ENCODE data around the gene SLC9A9. TPM values are rescaled to one million over a fixed set of nuclear protein-coding genes. Genes with fewer than 3 reads are reported as not detected.

Gene SLC9A9
- total RNA-seq, 2 experiments from 2014 or later: 12.2 TPM

DNA sequence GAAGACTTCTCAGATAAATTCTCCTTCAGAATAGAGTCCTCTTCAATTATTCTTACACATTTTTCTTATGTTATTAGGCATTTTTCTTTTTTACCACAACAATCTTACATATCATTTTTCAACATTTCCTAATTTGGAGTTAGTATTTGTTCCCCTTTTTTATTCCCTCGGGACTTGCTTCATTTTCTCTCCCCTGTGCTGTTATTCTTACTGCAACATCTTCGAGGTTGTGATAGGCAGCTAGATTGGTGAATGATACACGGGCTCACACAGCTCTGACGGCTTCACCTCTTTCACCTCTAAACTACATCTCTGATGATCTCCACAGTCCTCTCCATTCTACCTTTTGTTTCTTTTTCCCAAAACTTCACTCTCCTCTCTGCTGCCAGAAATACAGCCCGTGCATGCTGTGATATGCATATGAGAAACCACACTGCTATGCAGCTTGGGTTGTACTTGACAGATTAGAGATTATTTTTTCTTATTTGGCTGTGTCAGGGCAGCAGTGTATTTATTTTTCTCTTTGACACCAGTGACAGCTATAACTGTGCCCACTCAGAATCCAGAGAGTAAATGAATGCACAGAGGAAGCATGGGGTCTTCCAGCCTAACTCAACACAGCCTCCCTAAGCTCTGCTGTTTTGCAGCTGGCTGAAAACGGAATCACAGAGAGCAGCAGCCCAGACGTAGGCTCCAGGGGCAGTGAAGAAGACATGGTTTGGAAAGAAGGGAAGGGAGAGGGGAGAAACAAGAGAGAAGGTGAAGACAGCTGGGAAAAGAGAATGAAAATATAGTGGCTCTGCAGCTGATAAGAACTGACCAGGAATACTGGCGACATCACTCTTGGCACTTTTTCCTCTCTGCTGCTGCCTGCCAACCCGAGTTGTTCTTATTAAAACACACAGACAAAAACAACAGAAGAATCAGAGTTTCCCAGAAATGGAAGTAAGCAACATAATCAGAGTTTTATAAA lies 61.8 kb downstream of the SLC9A9 start:
- Histone ChIP-seq H3K9me3 (ENCODE audit: control insufficient read depth in 1 of 2, insufficient read depth in 1 of 2, low read length in 2 of 2) (no peaks in the 10 kb centered on the region), H3K36me3 (ENCODE audit: insufficient read depth, low read length) (no peaks in the 10 kb centered on the region), H3K4me1 (ENCODE audit: insufficient read depth, low read length) (no peaks in the 10 kb centered on the region), H3K27me3 (ENCODE audit: control insufficient read depth in 1 of 2, insufficient read depth in 2 of 2, low read length in 2 of 2) (no peaks in the 10 kb centered on the region), H3K4me3 (ENCODE audit: low read length) (no peak overlapping the region), H3K27ac (ENCODE audit: low read depth in 1 of 2, low read length in 2 of 2) (no peak overlapping the region)
- CTCF ChIA-PET: no interaction called here
- POLR2A ChIA-PET: no interaction called here
- no peak for ATAC-seq (ENCODE audit: poor library complexity)
- Mint-ChIP-seq H3K9me3 (no peaks in the 10 kb centered on the region), H3K27ac (no peak overlapping the region), H3K4me3 (no peak overlapping the region), H3K36me3 (ENCODE audit: low read depth) (peaks cover 24% of the 10 kb centered on the region), H3K27me3 (no peaks in the 10 kb centered on the region), H3K4me1 (ENCODE audit: low read depth) (no peaks in the 10 kb centered on the region)
- intact Hi-C loops (cut with DNase I, micrococcal nuclease): no loop called here
- no peak for DNase-seq
- TF ChIP-seq, protein P1, sequence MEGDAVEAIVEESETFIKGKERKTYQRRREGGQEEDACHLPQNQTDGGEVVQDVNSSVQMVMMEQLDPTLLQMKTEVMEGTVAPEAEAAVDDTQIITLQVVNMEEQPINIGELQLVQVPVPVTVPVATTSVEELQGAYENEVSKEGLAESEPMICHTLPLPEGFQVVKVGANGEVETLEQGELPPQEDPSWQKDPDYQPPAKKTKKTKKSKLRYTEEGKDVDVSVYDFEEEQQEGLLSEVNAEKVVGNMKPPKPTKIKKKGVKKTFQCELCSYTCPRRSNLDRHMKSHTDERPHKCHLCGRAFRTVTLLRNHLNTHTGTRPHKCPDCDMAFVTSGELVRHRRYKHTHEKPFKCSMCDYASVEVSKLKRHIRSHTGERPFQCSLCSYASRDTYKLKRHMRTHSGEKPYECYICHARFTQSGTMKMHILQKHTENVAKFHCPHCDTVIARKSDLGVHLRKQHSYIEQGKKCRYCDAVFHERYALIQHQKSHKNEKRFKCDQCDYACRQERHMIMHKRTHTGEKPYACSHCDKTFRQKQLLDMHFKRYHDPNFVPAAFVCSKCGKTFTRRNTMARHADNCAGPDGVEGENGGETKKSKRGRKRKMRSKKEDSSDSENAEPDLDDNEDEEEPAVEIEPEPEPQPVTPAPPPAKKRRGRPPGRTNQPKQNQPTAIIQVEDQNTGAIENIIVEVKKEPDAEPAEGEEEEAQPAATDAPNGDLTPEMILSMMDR (IDR thresholded peaks at IDR 0.05): no peak

DNA sequence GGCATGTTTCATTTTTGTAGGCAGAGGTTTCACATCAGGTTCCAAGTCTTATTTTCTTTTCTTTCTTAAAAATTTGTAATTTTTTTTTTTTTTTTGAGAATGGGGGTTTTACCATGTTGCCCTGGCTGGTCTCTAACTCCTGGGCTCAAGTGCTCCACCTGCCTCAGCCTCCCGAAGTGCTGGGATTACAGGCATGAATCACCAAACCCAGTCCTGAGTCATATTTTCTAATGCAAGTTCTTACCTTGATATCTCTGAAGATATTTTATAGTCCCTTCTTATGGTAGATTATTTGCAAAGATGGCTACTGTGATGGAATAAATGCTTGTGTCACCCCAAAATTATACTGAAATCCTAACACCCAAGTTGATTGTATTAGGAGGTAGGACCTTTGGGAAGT lies 63.8 kb downstream of the SLC9A9 start:
- H3K36me3 Mint-ChIP-seq (ENCODE audit: low read depth): peaks cover 7% of the 10 kb centered on the region
- H3K4me3 Mint-ChIP-seq: no peak overlapping the region
- ATAC-seq (ENCODE audit: poor library complexity): no peak
- Histone ChIP-seq H3K36me3 (ENCODE audit: insufficient read depth, low read length) (no peaks in the 10 kb centered on the region), H3K27ac (ENCODE audit: low read depth in 1 of 2, low read length in 2 of 2) (no peak overlapping the region), H3K9me3 (ENCODE audit: control insufficient read depth in 1 of 2, insufficient read depth in 1 of 2, low read length in 2 of 2) (no peaks in the 10 kb centered on the region), H3K4me1 (ENCODE audit: insufficient read depth, low read length) (no peaks in the 10 kb centered on the region), H3K4me3 (ENCODE audit: low read length) (no peak overlapping the region), H3K27me3 (ENCODE audit: control insufficient read depth in 1 of 2, insufficient read depth in 2 of 2, low read length in 2 of 2) (no peaks in the 10 kb centered on the region)
- TF ChIP-seq, protein P1 (IDR thresholded peaks at IDR 0.05): no peak
- H3K9me3 Mint-ChIP-seq: no peaks in the 10 kb centered on the region
- DNase-seq: no peak
- no peaks in the 10 kb centered on the region for H3K27me3 Mint-ChIP-seq
- H3K27ac Mint-ChIP-seq: no peak overlapping the region
- H3K4me1 Mint-ChIP-seq (ENCODE audit: low read depth): no peaks in the 10 kb centered on the region
- intact Hi-C loops (cut with DNase I, micrococcal nuclease): no loop called here
- POLR2A ChIA-PET: no interaction called here
- CTCF ChIA-PET: interaction anchor here (0.6 kb wide), 1 partner anchor 9 kb away, joined by 3 read pairs; no protein-coding TSS in a partner anchor

DNA sequence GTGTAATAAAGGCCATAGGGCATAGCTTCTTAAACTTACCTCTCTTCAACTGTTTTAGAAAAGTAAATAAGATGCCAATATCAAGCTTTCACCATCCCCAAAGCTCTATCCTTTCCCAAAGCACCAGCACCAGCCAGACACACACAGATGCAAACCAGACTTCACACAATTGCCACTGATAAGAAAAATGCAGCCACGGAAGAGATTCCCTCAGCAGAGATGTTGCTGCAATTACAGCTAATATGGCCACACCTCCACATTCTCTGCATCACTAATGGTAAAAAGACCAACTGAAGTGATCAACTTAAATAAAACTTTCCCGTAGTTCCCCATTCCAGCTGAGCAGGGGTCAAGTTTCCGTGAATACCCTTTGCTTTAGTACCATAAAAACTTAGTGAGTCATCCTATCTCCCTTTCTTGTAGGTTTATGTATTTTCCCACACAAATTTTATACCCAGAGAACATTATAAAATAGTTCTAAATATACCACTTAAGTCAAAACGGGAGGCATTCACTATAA lies 64.4 kb downstream of the SLC9A9 start:
- Histone ChIP-seq H3K36me3 (ENCODE audit: insufficient read depth, low read length) (no peaks in the 10 kb centered on the region), H3K9me3 (ENCODE audit: control insufficient read depth in 1 of 2, insufficient read depth in 1 of 2, low read length in 2 of 2) (no peaks in the 10 kb centered on the region), H3K4me3 (ENCODE audit: low read length) (no peak overlapping the region), H3K4me1 (ENCODE audit: insufficient read depth, low read length) (no peaks in the 10 kb centered on the region), H3K27ac (ENCODE audit: low read depth in 1 of 2, low read length in 2 of 2) (no peak overlapping the region), H3K27me3 (ENCODE audit: control insufficient read depth in 1 of 2, insufficient read depth in 2 of 2, low read length in 2 of 2) (no peaks in the 10 kb centered on the region)
- TF ChIP-seq, protein P1 (IDR thresholded peaks at IDR 0.05): no peak
- ChIA-PET CTCF (interaction anchor here (0.6 kb wide), 1 partner anchor 8 kb away, joined by 3 read pairs; no protein-coding TSS in a partner anchor), POLR2A (interaction anchor here (0.7 kb wide), 1 partner anchor 32 kb away, joined by 5 read pairs; no protein-coding TSS in a partner anchor)
- Mint-ChIP-seq H3K4me3 (no peak overlapping the region), H3K4me1 (ENCODE audit: low read depth) (no peaks in the 10 kb centered on the region), H3K9me3 (no peaks in the 10 kb centered on the region), H3K36me3 (ENCODE audit: low read depth) (peaks cover 4% of the 10 kb centered on the region), H3K27ac (no peak overlapping the region), H3K27me3 (no peaks in the 10 kb centered on the region)
- no peak for DNase-seq
- no peak for ATAC-seq (ENCODE audit: poor library complexity)
- intact Hi-C loops (cut with DNase I, micrococcal nuclease): no loop called here

Measured in CD4-positive, alpha-beta T cell (primary cell).